Activated CD4-positive, alpha-beta T cell treated with anti-CD3 and anti-CD28 coated beads, Interleukin-2, amount 50 U/mL, for 16 hours (primary cell): ENCODE results near the gene TNS3.

Experiments
- DNase-seq: peaks from one replicate; pipeline ENCODE4 v3.0.0-alpha.2; 2020

The TNS3 gene

GRCh38 chr7:47357361-47357760 is 224.6 kb downstream of the TNS3 start:
- no peak for DNase-seq

GRCh38 chr7:47356261-47356660 is 225.7 kb downstream of the TNS3 start:
- no peak for DNase-seq

GRCh38 chr7:47355684-47356083 is 226.2 kb downstream of the TNS3 start:
- no peak for DNase-seq

GRCh38 chr7:47354831-47355541 is 226.9 kb downstream of the TNS3 start:
- DNase-seq, result no peak

GRCh38 chr7:47354071-47354470 is 227.8 kb downstream of the TNS3 start:
- DNase-seq, result no peak

GRCh38 chr7:47352394-47352968 is 229.4 kb downstream of the TNS3 start:
- no peak for DNase-seq

GRCh38 chr7:47351233-47352154 is 230.4 kb downstream of the TNS3 start:
- no peak for DNase-seq

- no peak for DNase-seq
Observed at GRCh38 chr7:47350425-47350824, 231.5 kb downstream of the TNS3 start.

GRCh38 chr7:47349401-47349800 is 232.5 kb downstream of the TNS3 start:
- DNase-seq, result no peak

- DNase-seq, result no peak
Observed at GRCh38 chr7:47347816-47348385, 234.0 kb downstream of the TNS3 start.

GRCh38 chr7:47347346-47347745 is 234.6 kb downstream of the TNS3 start:
- DNase-seq, result no peak

- DNase-seq, result no peak
Observed at GRCh38 chr7:47346377-47346914, 235.5 kb downstream of the TNS3 start.

- no peak for DNase-seq
Observed at GRCh38 chr7:47345857-47346298, 236.0 kb downstream of the TNS3 start.

- no peak for DNase-seq
Observed at GRCh38 chr7:47344171-47344955, 237.5 kb downstream of the TNS3 start.

- no peak for DNase-seq
Observed at GRCh38 chr7:47343061-47343455, 238.9 kb downstream of the TNS3 start.

- DNase-seq, result no peak
Observed at GRCh38 chr7:47342296-47343060, 239.4 kb downstream of the TNS3 start.

GRCh38 chr7:47340517-47340916 is 241.4 kb downstream of the TNS3 start:
- no peak for DNase-seq

- no peak for DNase-seq
Observed at GRCh38 chr7:47338026-47338425, 243.9 kb downstream of the TNS3 start.

- DNase-seq, result no peak
Observed at GRCh38 chr7:47337531-47337930, 244.4 kb downstream of the TNS3 start.

GRCh38 chr7:47336472-47337425 is 245.2 kb downstream of the TNS3 start:
- DNase-seq, result no peak
